SK-N-SH (cell line): ENCODE results near the gene GDF9. TPM values are rescaled to one million over a fixed set of nuclear protein-coding genes. Genes with fewer than 3 reads are reported as not detected.

Experiments
- CTCF ChIA-PET: fragments of 300-600, 350-600 bp; formaldehyde crosslinking; extraction: SDS; loops from one replicate; lab custom pipeline; 2021; lab: Yijun Ruan, JAX
- POLR2A ChIA-PET: fragments of 350-600 bp; sonication (Branson Sonifier 250); formaldehyde crosslinking; extraction: SDS; loops from one replicate; lab custom pipeline; 2020; ENCODE audit warnings: antibody characterized with exemption, inconsistent platforms; lab: Yijun Ruan, JAX
- DNase-seq: peaks from one replicate; pipeline ENCODE4 v3.0.0; 2012
- H2AFZ ChIP-seq: fragments of 200-600 bp; sonication (generic); 2 replicates; pipeline ENCODE4 v1.8.1; 2016; ENCODE audit warnings: antibody characterized with exemption, mild to moderate bottlenecking, low read depth
- H3F3A ChIP-seq: fragments of 200-600 bp; sonication (generic); replicated peaks from 2 replicates; pipeline ENCODE3; 2016; ENCODE audit warnings: antibody characterized with exemption, mild to moderate bottlenecking; ENCODE audit not compliant: insufficient read depth
- H3K27ac ChIP-seq, 2 experiments: fragments of 200-500 bp in 1 of 2; fragments of 200-600 bp in 1 of 2; sonication (Bioruptor generic) in 1 of 2; sonication (generic), shearing (Covaris generic) in 1 of 2; 2 replicates each; pipeline versions ENCODE4 v1.5.1 to v1.6.1; 2014 to 2016; ENCODE audit warnings: low read depth in 2 of 2, inconsistent platforms in 1 of 2, low read length in 1 of 2, mild to moderate bottlenecking in 1 of 2, mixed read lengths in 1 of 2
- H3K27me3 ChIP-seq: fragments of 200-600 bp; sonication (generic), shearing (Covaris generic); 2 replicates; pipeline ENCODE4 v1.6.1; 2016; ENCODE audit warnings: mixed run types; ENCODE audit not compliant: insufficient read depth
- H3K36me3 ChIP-seq, 2 experiments: fragments of 200-500 bp in 1 of 2; fragments of 200-600 bp in 1 of 2; sonication (Bioruptor generic) in 1 of 2; sonication (generic) in 1 of 2; replicated peaks in 1 of 2; 2 replicates each; pipeline versions ENCODE3 to v1.5.1; 2014 to 2016; ENCODE audit warnings: low read length in 1 of 2, mild to moderate bottlenecking in 1 of 2; ENCODE audit not compliant: insufficient read depth in 2 of 2, control insufficient read depth in 1 of 2
- H3K4me1 ChIP-seq, 2 experiments: fragments of 200-500 bp in 1 of 2; fragments of 200-600 bp in 1 of 2; sonication (Bioruptor generic) in 1 of 2; sonication (generic), shearing (Covaris generic) in 1 of 2; 2 replicates each; pipeline versions ENCODE4 v1.5.1 to v1.6.1; 2014 to 2016; ENCODE audit warnings: low read depth in 1 of 2, low read length in 1 of 2, mixed run types in 1 of 2; ENCODE audit not compliant: insufficient read depth in 2 of 2, control insufficient read depth in 1 of 2
- H3K4me2 ChIP-seq: fragments of 200-600 bp; sonication (generic), shearing (Covaris generic); 2 replicates; pipeline ENCODE4 v1.6.1; 2017; ENCODE audit warnings: mixed run types
- H3K4me3 ChIP-seq, 2 experiments: fragments of 200-500 bp in 1 of 2; fragments of 200-600 bp in 1 of 2; sonication (Bioruptor generic) in 1 of 2; sonication (generic), shearing (Covaris generic) in 1 of 2; 2 replicates each; pipeline versions ENCODE4 v1.5.1 to v1.8.1; 2014 to 2016; ENCODE audit warnings: low read depth in 2 of 2, inconsistent platforms in 1 of 2, low read length in 1 of 2, mild to moderate bottlenecking in 1 of 2, mixed read lengths in 1 of 2, moderate library complexity in 1 of 2
- H3K79me2 ChIP-seq: fragments of 200-600 bp; sonication (generic); 2 replicates; pipeline ENCODE4 v1.8.1; 2017; ENCODE audit warnings: mild to moderate bottlenecking; ENCODE audit not compliant: insufficient read depth
- H3K9ac ChIP-seq: fragments of 200-600 bp; sonication (generic); 2 replicates; pipeline ENCODE4 v1.6.1; 2017; ENCODE audit warnings: mixed run types
- H3K9me2 ChIP-seq: fragments of 200-600 bp; sonication (generic); 2 replicates; pipeline ENCODE4 v1.6.1; 2017; ENCODE audit warnings: mixed run types
- H3K9me3 ChIP-seq: fragments of 200-600 bp; sonication (generic); 2 replicates; pipeline ENCODE4 v1.6.1; 2017; ENCODE audit warnings: mixed run types, mild to moderate bottlenecking, moderate library complexity
- H4K20me1 ChIP-seq: fragments of 200-600 bp; sonication (generic); 2 replicates; pipeline ENCODE4 v1.6.1; 2017; ENCODE audit warnings: mild to moderate bottlenecking, mixed run types; ENCODE audit not compliant: insufficient read depth
- CTCF ChIP-seq: fragments of 200-600 bp; sonication (generic); IDR thresholded peaks from 2 replicates; pipeline ENCODE4 v1.6.1; 2017; ENCODE audit warnings: antibody characterized with exemption, mild to moderate bottlenecking, moderate library complexity
- ELF1 ChIP-seq: IDR thresholded peaks from 2 replicates; pipeline ENCODE4 v1.4.0; 2012
- EZH2phosphoT487 ChIP-seq: fragments of 200-600 bp; sonication (generic); IDR thresholded peaks from 2 replicates; pipeline ENCODE4 v1.6.1; 2017; ENCODE audit warnings: low read depth, mixed run types, mild to moderate bottlenecking, antibody characterized with exemption, moderate library complexity, borderline replicate concordance
- FOSL2 ChIP-seq: IDR thresholded peaks from 2 replicates; pipeline ENCODE4 v1.4.0; 2012; ENCODE audit warnings: low read depth, mild to moderate bottlenecking, moderate library complexity, borderline replicate concordance
- FOXJ3 ChIP-seq: sonication (generic); formaldehyde crosslinking; IDR thresholded peaks from 2 replicates; pipeline ENCODE4 v1.5.1; 2020; ENCODE audit warnings: mild to moderate bottlenecking, missing genetic modification reagents
- FOXM1 ChIP-seq: IDR thresholded peaks from 2 replicates; pipeline ENCODE4 v1.4.0; 2012; ENCODE audit warnings: low read depth, mild to moderate bottlenecking
- GATA2 ChIP-seq: sonication (generic); formaldehyde crosslinking; IDR thresholded peaks from 2 replicates; pipeline ENCODE4 v1.5.0; 2020; ENCODE audit warnings: mild to moderate bottlenecking, missing genetic modification reagents
- IRF3 ChIP-seq: fragments of 150-350 bp; IDR thresholded peaks from 2 replicates; pipeline ENCODE4 v1.6.1; 2016; ENCODE audit warnings: mild to moderate bottlenecking, low read depth, low read length
- MAX ChIP-seq: IDR thresholded peaks from 2 replicates; pipeline ENCODE4 v1.4.0; 2012; ENCODE audit warnings: low read depth
- MEF2A ChIP-seq: IDR thresholded peaks from 2 replicates; pipeline ENCODE4 v1.4.0; 2012; ENCODE audit warnings: low read depth, borderline replicate concordance
- NRF1 ChIP-seq: IDR thresholded peaks from 2 replicates; pipeline ENCODE4 v1.6.1; 2012; ENCODE audit warnings: low read depth, mild to moderate bottlenecking, low read length
- POLR2AphosphoS5 ChIP-seq: IDR thresholded peaks from 2 replicates; pipeline ENCODE4 v1.6.1; 2012; ENCODE audit warnings: low read depth, low read length
- RAD21 ChIP-seq: IDR thresholded peaks from 2 replicates; pipeline ENCODE4 v1.6.1; 2012; ENCODE audit warnings: mild to moderate bottlenecking, low read length
- REST ChIP-seq: IDR thresholded peaks from 2 replicates; pipeline ENCODE4 v1.6.1; 2012; ENCODE audit warnings: mild to moderate bottlenecking, low read depth, low read length, moderate library complexity
- TCF12 ChIP-seq: IDR thresholded peaks from 2 replicates; pipeline ENCODE4 v1.4.0; 2012
- TEAD4 ChIP-seq: IDR thresholded peaks from 2 replicates; pipeline ENCODE4 v1.4.0; 2012; ENCODE audit warnings: mild to moderate bottlenecking, borderline replicate concordance; ENCODE audit not compliant: insufficient read depth
- USF1 ChIP-seq: IDR thresholded peaks from 2 replicates; pipeline ENCODE4 v1.4.0; 2012; ENCODE audit warnings: low read depth, borderline replicate concordance
- ZBTB33 ChIP-seq: IDR thresholded peaks from 2 replicates; pipeline ENCODE4 v1.4.0; 2012; ENCODE audit warnings: low read depth, borderline replicate concordance
- WGBS: methylation state at CpG from one replicate; pipeline ENCODE4 v1.1.6; 2017; ENCODE audit warnings: low lambda C conversion rate; 5-methylcytosine and 5-hydroxymethylcytosine counted together
- polyA plus RNA-seq, 3 experiments: library from polyadenylated mRNA; depleted of rRNA; stranded (reverse); fragments of >200 nt; gene quantifications; 2 replicates each; pipeline ENCODE4 v1.2.3, GENCODE V29; 2012

GDF9 gene
- polyA plus RNA-seq, 1 of the 3 experiments (the other 2 are of a cell fraction) = 0.82 TPM

GRCh38 chr5:132907161-132907560 is 40.9 kb upstream of the GDF9 start:
- TF ChIP-seq FOXJ3 (no peak), MAX (no peak), TEAD4 (no peak), FOXM1 (no peak), MEF2A (no peak), POLR2AphosphoS5 (no peak), NRF1 (no peak), USF1 (no peak), FOSL2 (no peak)
- TF ChIP-seq, all 33 proteins: peak for 0
- no peak for DNase-seq
- Histone ChIP-seq H3K9me3 (no peaks in the 10 kb centered on the region), H3K4me1 (no peaks in the 10 kb centered on the region; a peak in 1 of 4 replicates), H3K4me3 (no peak overlapping the region), H3K27me3 (no peaks in the 10 kb centered on the region), H3K79me2 (peaks cover 88% of the 10 kb centered on the region), H3K9ac (no peak overlapping the region), H3K9me2 (no peaks in the 10 kb centered on the region), H2AFZ (no peak overlapping the region), H4K20me1 (peaks cover 59% of the 10 kb centered on the region), H3K27ac (no peak overlapping the region), H3F3A (peaks cover 19% of the 10 kb centered on the region), H3K4me2 (no peak overlapping the region), H3K36me3 (peaks cover 29 to 55% of the 10 kb centered on the region in 2 experiments)
- 98% methylated on average over 2 of the region's 2 CpGs for WGBS
- ChIA-PET POLR2A (no interaction called here), CTCF (interaction anchor here (1.4 to 1.8 kb wide), 2 partner anchors 10 to 24 kb away, joined by 4 to 6 read pairs; no protein-coding TSS in a partner anchor)

GRCh38 chr5:132905938-132906337 is 39.7 kb upstream of the GDF9 start:
- peaks cover 28 to 54% of the 10 kb centered on the region in 2 experiments for H3K36me3 ChIP-seq
- H3K9me3 ChIP-seq = no peaks in the 10 kb centered on the region
- peaks cover 13% of the 10 kb centered on the region for H3F3A ChIP-seq
- H3K9ac ChIP-seq = no peak overlapping the region
- no peak for DNase-seq
- H3K4me2 ChIP-seq = no peak overlapping the region
- H2AFZ ChIP-seq = no peak overlapping the region
- H3K79me2 ChIP-seq = peaks cover 85% of the 10 kb centered on the region
- ChIA-PET CTCF (interaction anchor here (0.9 to 3.9 kb wide), 5 partner anchors 13 to 24 kb away, joined by 3 to 11 read pairs (median 5); no protein-coding TSS in a partner anchor), POLR2A (no interaction called here)
- peaks cover 50% of the 10 kb centered on the region for H4K20me1 ChIP-seq
- TF ChIP-seq EZH2phosphoT487 (no peak), ZBTB33 (no peak), ELF1 (no peak), TCF12 (no peak), GATA2 (CRISPR knock-in tag) (no peak), IRF3 (no peak), RAD21 (no peak), CTCF (no peak), FOXJ3 (no peak), REST (no peak), POLR2AphosphoS5 (no peak), NRF1 (no peak)
- no peak overlapping the region for H3K4me3 ChIP-seq
- H3K27me3 ChIP-seq = no peaks in the 10 kb centered on the region
- no peak overlapping the region for H3K27ac ChIP-seq
- no peaks in the 10 kb centered on the region for H3K9me2 ChIP-seq
- no peaks in the 10 kb centered on the region; a peak in 1 of 4 replicates for H3K4me1 ChIP-seq
- 87% methylated on average over 2 of the region's 2 CpGs for WGBS
